Measurements from ENCODE around the gene TXNRD1. TPM values are rescaled to one million over a fixed set of nuclear protein-coding genes. Genes with fewer than 3 reads are reported as not detected.

Gene TXNRD1
- total RNA-seq, 4 donors from 2014 or later = 94.1 to 240 (median 128) TPM

DNA sequence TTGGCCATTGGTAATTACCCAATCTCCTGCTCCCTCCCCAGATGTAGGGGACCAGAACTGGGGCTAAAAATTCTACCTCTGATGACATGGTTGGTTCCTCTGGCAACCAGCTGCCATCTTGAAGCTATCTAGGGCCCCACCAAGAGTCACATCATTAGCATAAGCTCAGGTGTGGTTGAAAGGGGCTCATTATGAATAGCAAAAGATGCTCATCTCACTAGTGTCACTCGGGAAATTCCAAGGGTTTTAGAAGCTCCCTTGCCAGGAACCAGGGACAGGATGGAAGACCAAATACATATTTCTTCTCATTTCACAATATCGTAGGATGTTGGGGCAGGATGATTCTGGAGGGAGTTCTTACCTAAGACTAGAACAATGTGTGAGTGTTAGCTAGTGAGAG lies 126.6 kb downstream of the TXNRD1 start:
- Histone ChIP-seq H3K4me3 (no peak overlapping the region), H3K4me1 (no peaks in the 10 kb centered on the region), H3K27me3 (no peaks in the 10 kb centered on the region), H3K9me3 (no peaks in the 10 kb centered on the region), H3K27ac (no peak overlapping the region), H3K36me3 (peaks cover 0 to 90% (median 0%) of the 10 kb centered on the region in 3 donors)
- no peak for TF ChIP-seq POLR2A (IDR thresholded peaks at IDR 0.05)
- TF ChIP-seq CTCF (IDR thresholded peaks at IDR 0.05) = no peak
- DNase-seq = no peak

- H3K27ac ChIP-seq = no peak overlapping the region
- H3K27me3 ChIP-seq = no peaks in the 10 kb centered on the region
- no peak for DNase-seq
- H3K4me1 ChIP-seq = no peaks in the 10 kb centered on the region
- no peak overlapping the region for H3K4me3 ChIP-seq
- TF ChIP-seq POLR2A (IDR thresholded peaks at IDR 0.05) = no peak
- no peak for TF ChIP-seq CTCF (IDR thresholded peaks at IDR 0.05)
- H3K9me3 ChIP-seq = no peaks in the 10 kb centered on the region
- peaks cover 0 to 90% (median 0%) of the 10 kb centered on the region in 3 donors for H3K36me3 ChIP-seq
Observed at GRCh38 chr12:104342635-104343249, 127.2 kb downstream of the TXNRD1 start.

DNA sequence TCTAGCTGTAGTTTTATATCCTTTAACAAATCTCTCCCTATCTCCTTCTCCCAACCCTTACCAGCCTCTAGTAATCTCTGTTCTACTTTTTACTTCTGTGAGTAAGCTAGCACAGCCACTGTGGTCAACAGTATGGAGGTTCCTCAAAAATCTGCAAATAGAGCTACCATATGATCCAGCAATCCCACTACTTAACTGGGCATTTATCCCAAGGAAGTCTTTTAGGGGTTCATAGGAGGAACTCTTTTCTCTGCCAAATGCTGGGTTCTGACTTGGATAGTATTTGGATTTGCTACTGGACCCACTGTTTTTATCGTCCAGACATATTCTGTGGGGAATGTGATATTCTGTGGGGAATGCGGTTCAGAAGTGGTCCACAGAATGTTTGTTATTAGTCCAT lies 129.1 kb downstream of the TXNRD1 start:
- Histone ChIP-seq H3K9me3 (no peaks in the 10 kb centered on the region), H3K4me1 (no peaks in the 10 kb centered on the region), H3K36me3 (peaks cover 0 to 88% (median 0%) of the 10 kb centered on the region in 3 donors), H3K27me3 (no peaks in the 10 kb centered on the region), H3K27ac (no peak overlapping the region), H3K4me3 (no peak overlapping the region)
- TF ChIP-seq CTCF (IDR thresholded peaks at IDR 0.05) = no peak
- TF ChIP-seq POLR2A (IDR thresholded peaks at IDR 0.05) = no peak
- no peak for DNase-seq

GRCh38 chr12:104345234-104346066 lies 129.9 kb downstream of the TXNRD1 start:
- Histone ChIP-seq H3K4me1 (no peaks in the 10 kb centered on the region), H3K27me3 (no peaks in the 10 kb centered on the region), H3K36me3 (peaks cover 0 to 88% (median 0%) of the 10 kb centered on the region in 3 donors), H3K9me3 (no peaks in the 10 kb centered on the region), H3K4me3 (no peak overlapping the region), H3K27ac (no peak overlapping the region)
- DNase-seq = no peak
- TF ChIP-seq POLR2A (IDR thresholded peaks at IDR 0.05) = no peak
- no peak for TF ChIP-seq CTCF (IDR thresholded peaks at IDR 0.05)

DNA sequence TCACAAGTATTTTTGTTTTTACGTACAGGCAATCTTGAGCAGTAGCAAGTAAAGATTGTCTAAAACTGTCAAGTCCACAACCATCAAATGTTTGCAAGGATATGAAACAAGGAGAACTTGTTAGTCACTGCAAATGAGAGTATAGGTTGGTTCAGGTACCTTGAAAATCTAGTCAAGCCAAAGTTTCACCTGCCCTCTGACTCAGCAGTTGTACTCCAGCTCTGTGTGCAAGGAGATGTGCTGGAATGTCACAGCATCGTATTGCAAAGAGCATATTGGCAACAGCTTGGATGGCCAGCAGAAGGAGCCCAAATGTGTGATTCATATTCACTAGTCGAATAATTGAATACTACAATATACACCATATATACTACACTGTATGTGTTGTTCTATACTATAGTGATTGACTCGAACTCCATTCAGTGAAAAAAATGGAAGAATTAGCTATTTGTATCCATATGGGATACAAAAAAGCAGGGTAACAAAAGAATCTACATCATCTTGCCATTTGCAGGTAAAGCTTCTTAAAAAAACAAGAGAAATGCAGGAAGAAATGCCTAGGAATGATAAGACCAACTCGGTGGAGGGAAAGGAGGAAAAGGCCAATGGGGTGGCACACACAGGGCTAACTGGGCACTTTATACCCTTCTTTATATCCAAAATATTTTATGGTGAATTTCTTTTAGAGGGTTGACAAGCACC lies 131.9 kb downstream of the TXNRD1 start:
- no peak for TF ChIP-seq CTCF (IDR thresholded peaks at IDR 0.05)
- TF ChIP-seq POLR2A (IDR thresholded peaks at IDR 0.05) = no peak
- no peak for DNase-seq
- H3K9me3 ChIP-seq = no peaks in the 10 kb centered on the region

More for the DNA sequence above, 131.9 kb downstream of the TXNRD1 start:
- Histone ChIP-seq H3K27ac (no peak overlapping the region), H3K27me3 (no peaks in the 10 kb centered on the region), H3K4me1 (no peaks in the 10 kb centered on the region), H3K36me3 (peaks cover 0 to 77% (median 0%) of the 10 kb centered on the region in 3 donors), H3K4me3 (no peak overlapping the region)

Measured in Peyer's patch (tissue), 4 donors.